Lower lobe of right lung (tissue), 2 donors: ENCODE measurements around the gene AQP6. TPM values are rescaled to one million over a fixed set of nuclear protein-coding genes. Genes with fewer than 3 reads are reported as not detected.

ENCODE experiments used
- ATAC-seq, 2 donors: fragments of 200-7000 bp; cut with Tn5 transposase; one replicate each; pipeline ENCODE4 v1.9.1; 2020 to 2022; ENCODE audit warnings: mild to moderate bottlenecking in 2 of 2, moderate library complexity in 2 of 2
- DNase-seq: peaks from one replicate; pipeline ENCODE4 v3.0.0-alpha.2; 2020
- H3K27ac ChIP-seq: fragments of 200-600 bp; one replicate; pipeline ENCODE4 v1.8.0; 2022
- H3K27me3 ChIP-seq: fragments of 200-600 bp; one replicate; pipeline ENCODE4 v1.8.0; 2022; ENCODE audit warnings: low read depth
- H3K36me3 ChIP-seq: fragments of 200-600 bp; one replicate; pipeline ENCODE4 v1.8.0; 2022; ENCODE audit warnings: mild to moderate bottlenecking
- H3K4me1 ChIP-seq: fragments of 200-600 bp; one replicate; pipeline ENCODE4 v1.8.0; 2022
- H3K4me3 ChIP-seq: fragments of 200-600 bp; one replicate; pipeline ENCODE4 v1.8.0; 2022; ENCODE audit warnings: mild to moderate bottlenecking
- H3K9me3 ChIP-seq: fragments of 200-600 bp; one replicate; pipeline ENCODE4 v1.8.0; 2022
- CTCF ChIP-seq: fragments of 200-600 bp; IDR thresholded peaks from one replicate; pipeline ENCODE4 v1.8.0; 2022; ENCODE audit warnings: antibody characterized with exemption, mild to moderate bottlenecking
- intact Hi-C: fragments of 100-400 bp; cut with DNase I; formaldehyde crosslinking; loops from one replicate; pipeline ENCODE4 v1.11.0; 2022
- total RNA-seq: library from RNA; stranded (reverse); fragmentation: NEBNext Ultra II Directional; extraction: Animal tissue kit (Norgen Biotek cat#: 25700); gene quantifications from one replicate; pipeline ENCODE4 v1.2.1, GENCODE V29; 2021
- donor health status: DM: no; HTN: yes; CAD: no; lungs with severe emphysema.

AQP6 gene
- total RNA-seq, 1 donor from 2014 or later = 0.09 TPM

- Histone ChIP-seq H3K9me3 (no peaks in the 10 kb centered on the region), H3K4me1 (peaks cover 31% of the 10 kb centered on the region), H3K4me3 (no peak overlapping the region), H3K27ac (no peak overlapping the region), H3K27me3 (peaks cover 5% of the 10 kb centered on the region), H3K36me3 (no peaks in the 10 kb centered on the region)
- ATAC-seq (no peak), DNase-seq (no peak)
- intact Hi-C loops = no loop called here
- TF ChIP-seq CTCF = no peak
Observed at GRCh38 chr12:49970658-49971057, 2.1 kb upstream of the AQP6 start.

GRCh38 chr12:49971141-49971540, 1.6 kb upstream of the AQP6 start:
- DNase-seq (no peak), ATAC-seq (no peak)
- Histone ChIP-seq H3K4me1 (peaks cover 31% of the 10 kb centered on the region), H3K27me3 (peaks cover 5% of the 10 kb centered on the region), H3K27ac (no peak overlapping the region), H3K36me3 (no peaks in the 10 kb centered on the region), H3K4me3 (no peak overlapping the region), H3K9me3 (no peaks in the 10 kb centered on the region)
- TF ChIP-seq CTCF = no peak
- intact Hi-C loops = no loop called here

GRCh38 chr12:49972129-49972528, 618 bp upstream of the AQP6 start:
- intact Hi-C loops = no loop called here
- H3K36me3 ChIP-seq = no peaks in the 10 kb centered on the region
- H3K27me3 ChIP-seq = peaks cover 5% of the 10 kb centered on the region
- no peak for DNase-seq
- peaks cover 23% of the 10 kb centered on the region for H3K4me1 ChIP-seq
- no peak for TF ChIP-seq CTCF
- ATAC-seq = no peak
- H3K27ac ChIP-seq = no peak overlapping the region
- no peak overlapping the region for H3K4me3 ChIP-seq
- no peaks in the 10 kb centered on the region for H3K9me3 ChIP-seq

DNA sequence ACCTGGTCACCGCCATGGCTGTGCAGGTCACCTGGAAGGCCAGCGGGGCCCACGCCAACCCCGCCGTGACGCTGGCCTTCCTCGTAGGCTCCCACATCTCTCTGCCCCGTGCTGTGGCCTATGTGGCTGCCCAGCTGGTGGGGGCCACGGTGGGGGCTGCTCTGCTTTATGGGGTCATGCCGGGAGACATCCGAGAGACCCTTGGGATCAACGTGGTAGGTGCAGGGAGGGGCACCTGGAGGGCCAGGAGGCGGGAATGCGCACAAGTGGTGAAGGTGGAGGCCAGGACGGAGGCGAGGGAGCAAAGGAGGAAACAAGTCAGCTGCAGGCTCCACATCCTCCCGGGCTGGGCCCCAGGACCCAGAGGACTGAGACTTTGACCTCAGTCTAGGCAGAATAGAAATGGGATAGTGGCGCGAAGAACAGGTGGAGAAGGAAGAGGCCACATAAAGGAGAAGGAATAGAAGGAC, 649 bp downstream of the AQP6 start:
- Histone ChIP-seq H3K27me3 (peaks cover 5% of the 10 kb centered on the region), H3K27ac (no peak overlapping the region), H3K9me3 (no peaks in the 10 kb centered on the region), H3K36me3 (no peaks in the 10 kb centered on the region), H3K4me1 (peaks cover 14% of the 10 kb centered on the region), H3K4me3 (no peak overlapping the region)
- ATAC-seq (no peak), DNase-seq (no peak)
- intact Hi-C loops = no loop called here
- no peak for TF ChIP-seq CTCF

- Histone ChIP-seq H3K27ac (no peak overlapping the region), H3K27me3 (no peaks in the 10 kb centered on the region), H3K36me3 (no peaks in the 10 kb centered on the region), H3K4me3 (no peak overlapping the region), H3K9me3 (no peaks in the 10 kb centered on the region), H3K4me1 (peaks cover 14% of the 10 kb centered on the region)
- ATAC-seq = peak; percentile 85 to 89
- peak; percentile 52 for TF ChIP-seq CTCF
- intact Hi-C loops = no loop called here
- peak; percentile 76 for DNase-seq
Observed at GRCh38 chr12:49974231-49974675, 1.5 kb downstream of the AQP6 start.
